Right renal pelvis (tissue), 4 donors: ENCODE results near the gene SH3BGRL2. TPM values are rescaled to one million over a fixed set of nuclear protein-coding genes. Genes with fewer than 3 reads are reported as not detected.
"Not testable (repeated sequence)": the region's sequence is repeated elsewhere in the genome, so short reads cannot be mapped to it uniquely, and the experiment has no call there.

Experiments
- DNase-seq, 4 donors: peaks; one replicate each; pipeline ENCODE4 v3.0.0-alpha.2; 2013; ENCODE audit warnings: low read depth in 4 of 4, low spot score in 3 of 4, missing footprints in 1 of 4
- polyA plus RNA-seq, 4 donors: library from polyadenylated mRNA; unstranded; fragments of 120-200 nt; gene quantifications; one replicate each; pipeline ENCODE4 v1.2.1, GENCODE V29; 2013; ENCODE audit not compliant: insufficient read length in 4 of 4

SH3BGRL2 gene
- polyA plus RNA-seq, 4 donors: 30.4 to 44.2 (median 36.6) TPM

- DNase-seq: no peak
Observed at GRCh38 chr6:79731471-79731870, 100.3 kb downstream of the SH3BGRL2 start.

- no peak for DNase-seq
Observed at GRCh38 chr6:79733388-79733787, 102.3 kb downstream of the SH3BGRL2 start.

- DNase-seq: no peak
Observed at GRCh38 chr6:79734374-79734773, 103.2 kb downstream of the SH3BGRL2 start.

GRCh38 chr6:79735183-79735582 is 104.1 kb downstream of the SH3BGRL2 start:
- DNase-seq: no peak

GRCh38 chr6:79737172-79737571 is 106.0 kb downstream of the SH3BGRL2 start:
- peak; percentile 9 to 40 (median 15) for DNase-seq

GRCh38 chr6:79742030-79742429 is 110.9 kb downstream of the SH3BGRL2 start:
- no peak for DNase-seq

- not testable (repeated sequence) for DNase-seq
Observed at GRCh38 chr6:79745282-79745681, 114.2 kb downstream of the SH3BGRL2 start.

GRCh38 chr6:79746325-79746724 is 115.2 kb downstream of the SH3BGRL2 start:
- DNase-seq: not testable (repeated sequence)

- DNase-seq: no peak
Observed at GRCh38 chr6:79750806-79751205, 119.7 kb downstream of the SH3BGRL2 start.

Other genes with a start within 250 kb of the SH3BGRL2 start
- gene LCA5, start 93.9 kb upstream of the SH3BGRL2 start, polyA plus RNA-seq: 10 to 100 TPM in 3 of 4 donors, 1 to 10 TPM in 1; 9.8 to 13.5 (median 12.4) TPM